ENCODE data around the gene GCSH.

GCSH gene

DNA sequence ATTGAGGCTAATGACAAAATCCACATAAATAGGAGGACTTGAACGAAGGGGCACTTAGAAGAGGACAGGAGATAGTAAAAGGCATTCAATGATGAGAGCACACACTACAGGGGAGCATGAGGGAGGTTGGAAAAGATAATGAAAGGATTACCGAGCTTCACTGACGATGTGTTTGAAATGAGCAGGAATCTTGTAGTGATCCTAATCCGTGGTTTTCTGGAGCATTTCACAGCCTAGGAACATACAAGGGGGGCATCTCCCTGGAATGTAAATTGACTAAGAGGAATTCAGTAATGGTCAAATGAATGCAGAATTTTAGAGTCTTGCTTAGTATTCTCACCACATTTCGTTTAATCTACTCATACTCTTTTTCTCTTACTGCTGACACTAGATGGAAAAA, 55.4 kb downstream of the GCSH start:
- no peak for DNase-seq

DNA sequence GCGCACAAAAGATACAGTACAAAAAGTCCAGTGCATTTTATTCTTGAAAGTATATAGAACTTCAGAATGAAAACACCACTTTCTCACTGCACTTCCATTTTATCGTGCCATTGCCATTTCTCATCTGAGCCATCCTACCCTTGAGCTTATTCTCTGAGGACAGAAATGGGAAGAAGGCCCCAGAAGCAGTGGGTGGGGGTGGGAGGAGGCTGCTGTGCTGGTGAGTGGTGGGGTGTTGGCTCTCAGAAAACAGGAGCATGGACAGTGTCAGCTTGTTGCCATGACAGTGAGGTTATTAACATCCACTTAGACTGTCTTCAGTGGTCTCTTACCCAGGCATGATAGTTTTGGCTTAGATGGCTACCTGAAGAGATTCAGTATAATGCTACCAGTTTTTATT, 56.1 kb downstream of the GCSH start:
- no peak for DNase-seq

- no peak for DNase-seq
These were observed 59.3 kb downstream of the GCSH start for GRCh38 chr16:81036751-81037350.

- DNase-seq = peak; percentile 55 to 67
These were observed 60.0 kb downstream of the GCSH start for GRCh38 chr16:81035975-81036750.

GRCh38 chr16:81035398-81035974, 60.7 kb downstream of the GCSH start, which contains the start of gene ATMIN:
Gene ATMIN (plus strand): TSS chr16:81035842. CDS start chr16:81035871, 29 bp downstream.
- DNase-seq = peak; percentile 89 to 90

Data from activated T-cell treated with anti-CD3 and anti-CD28 coated beads, Interleukin-2, amount 50 U/mL, for 48 hours (primary cell).